Astrocyte (in vitro differentiated cells and primary cell): Measurements from ENCODE around the gene RBM20.

Experiments
- CTCF ChIP-seq: IDR thresholded peaks from 2 replicates; pipeline ENCODE4 v1.5.1; 2011; ENCODE audit warnings: low read depth, mild to moderate bottlenecking, inconsistent platforms, low read length, moderate library complexity; ENCODE audit not compliant: insufficient read depth
- EZH2 ChIP-seq: IDR thresholded peaks from 2 replicates; pipeline ENCODE4 v1.6.1; 2012; ENCODE audit warnings: mild to moderate bottlenecking, low read length, inconsistent platforms; ENCODE audit not compliant: insufficient read depth

- TF ChIP-seq CTCF, result no peak
- TF ChIP-seq EZH2, result no peak
Measured at GRCh38 chr10:110666673-110667072, 22.5 kb downstream of the RBM20 start.
